Breast epithelium (tissue), 3 donors: Measurements from ENCODE around the gene SPOCK1.

Experiments
- CTCF ChIP-seq, 3 donors: fragments of 450-650 bp; IDR thresholded peaks; one replicate each; pipeline ENCODE4 v1.5.1; 2016 to 2017; ENCODE audit warnings: antibody characterized with exemption in 3 of 3, mild to moderate bottlenecking in 3 of 3, moderate library complexity in 3 of 3
- POLR2A ChIP-seq: fragments of 450-650 bp; IDR thresholded peaks from one replicate; pipeline ENCODE4 v1.6.1; 2016; ENCODE audit warnings: antibody characterized with exemption, mild to moderate bottlenecking, moderate library complexity
- POLR2AphosphoS5 ChIP-seq, 3 donors: sonication (generic); formaldehyde crosslinking; IDR thresholded peaks; one replicate each; pipeline ENCODE4 v1.6.1; 2017; ENCODE audit warnings: antibody characterized with exemption in 3 of 3

- TF ChIP-seq POLR2A (no peak), CTCF (IDR thresholded peaks at IDR 0.05) (no peak), POLR2AphosphoS5 (IDR thresholded peaks at IDR 0.05) (no peak)
Measured at GRCh38 chr5:137309290-137309689, 189.8 kb downstream of the SPOCK1 start.
